B cell (primary cell): ENCODE data around the gene CARNS1.

Experiments used
- EZH2 ChIP-seq: IDR thresholded peaks from 2 replicates; pipeline ENCODE4 v1.6.1; 2012; ENCODE audit warnings: borderline replicate concordance, low read depth, mild to moderate bottlenecking, moderate library complexity, low read length; ENCODE audit not compliant: insufficient read depth, poor library complexity, severe bottlenecking
- TF ChIP-seq, protein P1 (sequence below): fragments of 200-600 bp; IDR thresholded peaks from one replicate; pipeline ENCODE4 v1.8.0; 2022; ENCODE audit warnings: antibody characterized with exemption, mild to moderate bottlenecking

DNA sequence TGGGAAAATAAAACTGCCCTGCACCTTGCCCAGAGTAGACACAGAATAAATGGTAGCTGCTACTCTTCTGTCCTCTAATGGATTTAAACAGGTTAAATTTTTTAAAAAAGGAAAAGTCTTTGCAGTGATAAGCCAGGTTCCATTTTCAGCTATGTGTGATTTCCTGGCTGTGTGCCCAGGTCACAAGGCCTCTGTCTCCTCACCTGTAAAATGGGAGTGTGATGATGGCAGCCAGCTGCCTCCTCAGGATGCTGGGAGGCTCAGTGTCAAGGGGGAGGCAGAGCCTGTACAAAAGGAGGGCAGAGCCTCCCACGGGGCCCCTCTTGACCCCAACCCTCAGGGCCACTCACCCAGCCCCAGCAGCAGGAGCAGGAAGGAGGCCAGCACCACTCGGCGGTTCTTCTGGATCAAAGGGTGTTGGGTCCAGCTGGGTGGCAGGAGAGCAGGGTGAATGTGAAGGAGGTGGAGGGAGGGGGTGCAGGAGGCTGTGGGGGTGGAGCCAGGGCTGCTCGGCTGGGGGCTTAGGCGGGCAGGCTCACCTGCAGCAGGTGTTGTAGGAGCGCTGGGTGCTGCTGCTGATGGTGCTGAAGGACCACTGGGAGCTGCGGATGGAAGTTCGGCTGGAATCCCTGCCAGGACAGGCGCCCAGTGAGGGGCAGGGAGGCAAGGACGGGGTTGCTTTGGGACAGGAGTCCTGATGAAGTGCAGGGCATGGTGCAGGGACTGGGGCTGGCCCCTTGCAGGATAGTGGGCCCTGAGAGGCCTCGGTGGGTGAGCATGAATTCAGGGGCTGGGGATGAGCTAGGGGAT is 51.7 kb downstream of the CARNS1 start:
- no peak for TF ChIP-seq EZH2
- TF ChIP-seq, protein P1, sequence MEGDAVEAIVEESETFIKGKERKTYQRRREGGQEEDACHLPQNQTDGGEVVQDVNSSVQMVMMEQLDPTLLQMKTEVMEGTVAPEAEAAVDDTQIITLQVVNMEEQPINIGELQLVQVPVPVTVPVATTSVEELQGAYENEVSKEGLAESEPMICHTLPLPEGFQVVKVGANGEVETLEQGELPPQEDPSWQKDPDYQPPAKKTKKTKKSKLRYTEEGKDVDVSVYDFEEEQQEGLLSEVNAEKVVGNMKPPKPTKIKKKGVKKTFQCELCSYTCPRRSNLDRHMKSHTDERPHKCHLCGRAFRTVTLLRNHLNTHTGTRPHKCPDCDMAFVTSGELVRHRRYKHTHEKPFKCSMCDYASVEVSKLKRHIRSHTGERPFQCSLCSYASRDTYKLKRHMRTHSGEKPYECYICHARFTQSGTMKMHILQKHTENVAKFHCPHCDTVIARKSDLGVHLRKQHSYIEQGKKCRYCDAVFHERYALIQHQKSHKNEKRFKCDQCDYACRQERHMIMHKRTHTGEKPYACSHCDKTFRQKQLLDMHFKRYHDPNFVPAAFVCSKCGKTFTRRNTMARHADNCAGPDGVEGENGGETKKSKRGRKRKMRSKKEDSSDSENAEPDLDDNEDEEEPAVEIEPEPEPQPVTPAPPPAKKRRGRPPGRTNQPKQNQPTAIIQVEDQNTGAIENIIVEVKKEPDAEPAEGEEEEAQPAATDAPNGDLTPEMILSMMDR: no peak
